ENCODE data around the gene DAPK2. TPM values are rescaled to one million over a fixed set of nuclear protein-coding genes. Genes with fewer than 3 reads are reported as not detected.
A peak's percentile ranks its signal among the peaks of the same experiment; 100 is the strongest.

Gene DAPK2
- total RNA-seq, 1 donor from 2014 or later = 2.6 TPM

GRCh38 chr15:63876085-63876662 lies 170.1 kb downstream of the DAPK2 start:
- H3K4me1 Mint-ChIP-seq = peaks cover 4% of the 10 kb centered on the region
- H3K27me3 Mint-ChIP-seq (ENCODE audit: low read depth) = peaks cover 4% of the 10 kb centered on the region
- H3K9me3 Mint-ChIP-seq = peaks cover 4% of the 10 kb centered on the region
- H3K36me3 Mint-ChIP-seq = no peaks in the 10 kb centered on the region
- no peak overlapping the region for H3K27ac Mint-ChIP-seq
- no peak for TF ChIP-seq CTCF (IDR thresholded peaks at IDR 0.05; ENCODE audit: unreplicated experiment)
- no peak for DNase-seq (ENCODE audit: low spot score in 2 of 2, unreplicated experiment in 2 of 2)
- no peak overlapping the region for H3K4me3 Mint-ChIP-seq

- H3K9me3 Mint-ChIP-seq = peaks cover 4% of the 10 kb centered on the region
- H3K4me1 Mint-ChIP-seq = peaks cover 2% of the 10 kb centered on the region
- H3K27ac Mint-ChIP-seq = no peak overlapping the region
- DNase-seq (ENCODE audit: low spot score in 2 of 2, unreplicated experiment in 2 of 2) = no peak
- no peak for TF ChIP-seq CTCF (IDR thresholded peaks at IDR 0.05; ENCODE audit: unreplicated experiment)
- H3K4me3 Mint-ChIP-seq = no peak overlapping the region
- H3K27me3 Mint-ChIP-seq (ENCODE audit: low read depth) = peaks cover 4% of the 10 kb centered on the region
- no peaks in the 10 kb centered on the region for H3K36me3 Mint-ChIP-seq
Measured at GRCh38 chr15:63874616-63875015, 171.7 kb downstream of the DAPK2 start.

DNA sequence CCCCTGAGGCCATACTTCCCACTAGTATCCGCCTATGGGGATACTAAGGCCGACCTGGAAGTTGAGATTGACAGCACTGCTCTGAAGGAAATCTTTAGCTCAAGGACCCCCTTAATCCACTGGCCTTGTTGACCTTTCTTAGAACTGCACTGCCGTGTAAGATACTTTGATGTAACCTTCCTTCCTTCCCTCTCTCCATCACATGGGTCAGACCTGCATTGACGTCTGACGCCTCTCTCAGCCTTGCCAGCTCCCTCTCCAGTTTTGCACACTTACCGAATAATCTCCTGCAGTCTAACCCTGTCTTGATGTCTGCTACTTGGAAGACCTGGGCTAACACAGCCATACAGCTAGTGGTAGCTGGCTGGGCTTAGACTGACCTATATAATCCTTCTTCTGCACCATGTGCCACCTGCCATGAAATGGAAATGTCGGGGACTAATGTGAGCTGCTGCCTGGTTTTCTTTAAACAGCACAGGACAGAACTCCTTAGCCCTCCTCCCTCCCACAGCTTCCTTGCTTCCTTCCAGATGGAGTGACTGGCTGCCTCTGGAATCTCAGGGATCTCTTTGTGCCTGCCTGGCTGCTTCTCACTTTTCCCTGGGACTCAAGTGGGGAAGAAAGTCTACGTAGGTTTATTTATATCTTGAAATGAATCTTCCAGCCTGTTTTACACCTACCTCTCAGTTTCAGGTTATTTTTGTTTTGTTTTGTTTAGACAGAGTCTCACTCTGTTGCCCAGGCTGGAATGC lies 173.3 kb downstream of the DAPK2 start:
- no peak for DNase-seq (ENCODE audit: low spot score in 2 of 2, unreplicated experiment in 2 of 2)
- no peaks in the 10 kb centered on the region for H3K36me3 Mint-ChIP-seq
- H3K4me3 Mint-ChIP-seq = no peak overlapping the region
- H3K4me1 Mint-ChIP-seq = peaks cover 2% of the 10 kb centered on the region
- peaks cover 4% of the 10 kb centered on the region for H3K9me3 Mint-ChIP-seq
- TF ChIP-seq CTCF (IDR thresholded peaks at IDR 0.05; ENCODE audit: unreplicated experiment) = no peak
- H3K27ac Mint-ChIP-seq = no peak overlapping the region
- peaks cover 4% of the 10 kb centered on the region for H3K27me3 Mint-ChIP-seq (ENCODE audit: low read depth)

GRCh38 chr15:63870487-63871209 lies 175.6 kb downstream of the DAPK2 start:
- Mint-ChIP-seq H3K9me3 (peaks cover 8% of the 10 kb centered on the region), H3K4me3 (no peak overlapping the region)
- peak; percentile 30 to 66 for DNase-seq (ENCODE audit: low spot score in 2 of 2, unreplicated experiment in 2 of 2)

DNA sequence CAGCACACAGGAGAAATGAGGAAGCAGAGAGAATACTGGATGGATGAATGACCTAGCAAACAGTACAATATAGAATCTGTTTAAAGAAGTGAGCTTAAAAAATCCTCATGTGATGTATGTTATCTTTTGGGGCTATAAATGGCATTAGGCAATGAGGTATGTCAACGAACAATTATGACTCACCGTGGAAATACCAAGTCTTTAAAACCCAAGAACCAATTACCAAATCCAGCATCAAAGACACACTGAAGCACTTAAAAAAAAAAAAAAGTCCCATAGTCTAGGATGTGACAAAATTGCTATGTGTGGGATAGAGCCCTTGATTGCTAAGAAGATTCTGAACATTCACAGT lies 176.3 kb downstream of the DAPK2 start:
- Mint-ChIP-seq H3K4me1 (no peaks in the 10 kb centered on the region), H3K27ac (no peak overlapping the region), H3K36me3 (no peaks in the 10 kb centered on the region), H3K27me3 (ENCODE audit: low read depth) (peaks cover 4% of the 10 kb centered on the region), H3K4me3 (no peak overlapping the region), H3K9me3 (peaks cover 8% of the 10 kb centered on the region)
- TF ChIP-seq CTCF (IDR thresholded peaks at IDR 0.05; ENCODE audit: unreplicated experiment) = no peak
- DNase-seq (ENCODE audit: low spot score in 2 of 2, unreplicated experiment in 2 of 2) = no peak

More at GRCh38 chr15:63870487-63871209, 175.6 kb downstream of the DAPK2 start:
- H3K27ac Mint-ChIP-seq = no peak overlapping the region
- H3K27me3 Mint-ChIP-seq (ENCODE audit: low read depth) = peaks cover 4% of the 10 kb centered on the region
- no peaks in the 10 kb centered on the region for H3K36me3 Mint-ChIP-seq
- no peak for TF ChIP-seq CTCF (IDR thresholded peaks at IDR 0.05; ENCODE audit: unreplicated experiment)
- H3K4me1 Mint-ChIP-seq = peaks cover 2% of the 10 kb centered on the region
